ENCODE data around the gene RAB11FIP4.

DNA sequence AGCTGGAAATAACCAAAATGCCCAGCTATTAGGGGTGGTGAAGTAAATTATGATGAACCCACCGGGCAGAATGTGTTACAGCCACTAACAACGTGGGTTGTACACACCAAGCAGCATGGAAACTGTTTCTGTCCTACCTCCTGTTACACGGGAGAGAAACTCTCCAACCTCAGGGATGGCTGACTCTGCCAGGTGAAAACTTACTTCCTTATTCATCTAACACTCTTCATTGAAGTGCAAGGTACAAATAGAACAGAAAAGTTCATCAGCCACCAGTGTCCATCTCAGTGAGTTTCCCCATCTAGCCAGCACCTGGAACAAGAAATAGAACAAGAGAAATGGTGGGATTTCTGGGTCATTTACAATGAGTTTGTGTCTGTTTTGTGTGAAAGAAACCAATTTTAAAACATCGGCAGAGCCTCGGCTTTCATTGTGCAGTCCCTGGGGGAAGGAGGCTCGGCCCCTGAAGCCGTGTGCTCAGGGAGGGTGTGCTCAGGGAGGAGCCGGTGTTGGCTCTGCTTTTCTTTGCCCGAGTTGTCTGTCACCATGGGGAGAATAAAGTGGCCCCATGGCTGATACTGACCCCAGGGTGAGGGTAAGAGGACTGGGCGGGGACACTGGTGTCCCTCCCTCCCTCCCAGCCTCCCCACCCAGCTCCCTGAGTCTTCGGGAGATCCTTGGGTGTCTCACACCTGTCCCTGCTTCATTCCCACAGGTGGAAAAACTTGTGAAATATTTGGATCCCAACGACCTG, 39.8 kb downstream of the RAB11FIP4 start:
- TF ChIP-seq, protein P1, sequence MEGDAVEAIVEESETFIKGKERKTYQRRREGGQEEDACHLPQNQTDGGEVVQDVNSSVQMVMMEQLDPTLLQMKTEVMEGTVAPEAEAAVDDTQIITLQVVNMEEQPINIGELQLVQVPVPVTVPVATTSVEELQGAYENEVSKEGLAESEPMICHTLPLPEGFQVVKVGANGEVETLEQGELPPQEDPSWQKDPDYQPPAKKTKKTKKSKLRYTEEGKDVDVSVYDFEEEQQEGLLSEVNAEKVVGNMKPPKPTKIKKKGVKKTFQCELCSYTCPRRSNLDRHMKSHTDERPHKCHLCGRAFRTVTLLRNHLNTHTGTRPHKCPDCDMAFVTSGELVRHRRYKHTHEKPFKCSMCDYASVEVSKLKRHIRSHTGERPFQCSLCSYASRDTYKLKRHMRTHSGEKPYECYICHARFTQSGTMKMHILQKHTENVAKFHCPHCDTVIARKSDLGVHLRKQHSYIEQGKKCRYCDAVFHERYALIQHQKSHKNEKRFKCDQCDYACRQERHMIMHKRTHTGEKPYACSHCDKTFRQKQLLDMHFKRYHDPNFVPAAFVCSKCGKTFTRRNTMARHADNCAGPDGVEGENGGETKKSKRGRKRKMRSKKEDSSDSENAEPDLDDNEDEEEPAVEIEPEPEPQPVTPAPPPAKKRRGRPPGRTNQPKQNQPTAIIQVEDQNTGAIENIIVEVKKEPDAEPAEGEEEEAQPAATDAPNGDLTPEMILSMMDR (IDR thresholded peaks at IDR 0.05) = no peak
- no peak for TF ChIP-seq EZH2 (IDR thresholded peaks at IDR 0.05; ENCODE audit: borderline replicate concordance, insufficient read depth, low read depth, low read length, poor library complexity, severe bottlenecking)
